ENCODE data around the gene KCNQ1.

KCNQ1 gene

DNA sequence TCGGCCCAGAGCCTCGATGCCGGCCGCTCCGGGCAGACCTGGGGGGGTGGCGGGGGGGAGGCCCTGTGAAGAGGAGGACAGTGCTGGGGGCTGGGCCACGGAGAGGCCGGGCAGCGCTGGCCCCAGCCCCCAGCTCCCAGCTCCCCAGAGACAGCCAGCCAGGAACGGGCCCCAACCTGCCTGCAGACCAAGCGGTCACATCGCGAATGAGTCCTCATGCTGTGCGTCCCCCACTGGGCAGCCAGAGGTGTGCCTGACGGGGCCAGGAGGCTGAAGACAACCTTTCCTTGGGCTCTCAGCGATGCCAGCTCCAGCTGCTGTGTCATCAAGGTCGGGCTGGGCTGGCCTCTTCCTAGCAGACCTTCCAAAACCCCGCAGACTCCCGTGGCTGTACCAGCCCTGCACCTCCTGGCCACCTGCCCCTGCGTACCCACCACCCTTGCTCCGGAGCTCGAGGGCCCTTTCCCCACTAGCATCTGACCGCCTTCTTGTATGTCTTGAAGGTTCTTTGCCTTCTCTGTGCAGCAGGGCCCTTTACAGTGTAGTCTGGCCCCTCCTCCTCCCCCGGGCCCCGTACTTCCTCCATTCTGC lies 352.4 kb downstream of the KCNQ1 start:
- DNase-seq (ENCODE audit: insufficient read length, low spot score) (no peak), FAIRE-seq (no peak)

DNA sequence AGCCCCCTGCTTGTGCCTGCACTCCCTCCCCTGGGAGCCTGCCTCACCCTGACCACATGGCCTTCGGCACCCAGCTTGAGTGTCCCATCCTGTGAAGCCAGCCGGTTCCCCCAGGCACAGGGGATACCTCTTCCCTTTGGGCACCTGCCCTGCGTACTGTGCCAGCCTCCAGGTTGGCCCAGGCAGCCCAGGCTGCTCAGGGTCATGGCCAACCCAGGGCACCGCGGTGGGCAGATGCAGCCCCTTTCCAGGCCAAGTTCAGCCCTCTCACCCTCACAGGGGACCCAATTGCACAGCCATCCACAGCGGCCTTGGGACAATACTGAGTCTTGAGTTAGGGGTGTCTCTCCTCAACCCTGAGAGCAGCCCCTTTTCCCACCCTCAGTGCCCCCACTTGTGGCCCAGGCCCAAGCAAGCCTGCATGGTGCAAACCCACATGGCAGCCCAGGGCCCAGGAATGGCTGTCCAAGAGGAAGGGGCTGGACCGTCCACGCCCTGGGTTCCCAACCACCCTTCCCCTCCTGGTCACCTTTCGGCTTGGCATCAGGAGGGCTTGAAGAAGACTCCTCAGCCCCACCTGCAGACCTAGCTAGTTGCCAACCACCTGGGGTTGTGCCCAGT lies 353.0 kb downstream of the KCNQ1 start:
- FAIRE-seq: no peak
- no peak for DNase-seq (ENCODE audit: insufficient read length, low spot score)

DNA sequence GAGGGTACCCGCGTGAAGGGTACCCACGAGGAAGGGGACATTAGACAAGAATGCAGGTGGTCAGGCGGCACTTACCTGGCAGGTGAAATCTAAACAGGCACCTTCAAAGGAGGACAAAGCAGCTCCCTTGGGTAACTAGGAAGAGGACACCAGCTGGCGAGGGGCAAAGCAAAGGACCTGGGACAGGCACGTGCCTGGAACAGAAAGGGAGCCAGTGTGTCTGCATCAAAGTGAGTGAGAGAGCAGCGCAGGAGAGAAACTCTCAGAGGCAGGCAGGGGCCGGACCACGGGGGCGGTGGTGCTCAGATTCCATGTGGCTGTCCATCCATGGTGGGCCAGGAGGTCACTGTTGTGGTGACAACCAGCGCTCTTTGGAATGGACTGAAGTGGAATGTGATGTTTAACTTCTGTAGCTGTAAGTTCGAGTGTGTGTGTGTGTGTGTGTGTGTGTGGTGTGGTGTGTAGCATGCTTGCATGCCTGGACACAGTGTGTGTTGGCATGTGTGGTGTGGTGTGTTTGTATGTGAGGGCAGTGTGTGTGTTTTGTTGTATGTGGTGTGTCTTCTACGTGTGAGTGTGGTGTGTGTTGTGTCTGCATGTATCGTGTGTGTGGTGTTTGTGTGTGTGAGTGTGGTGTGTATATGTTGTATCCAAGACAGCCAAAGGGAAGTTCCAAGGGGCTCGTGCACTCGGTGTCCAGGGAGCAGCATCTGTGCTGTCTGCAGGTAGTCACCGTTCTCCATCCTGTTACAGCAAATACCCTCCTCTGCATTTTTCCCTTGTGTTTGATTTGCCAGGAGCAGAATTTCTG lies 354.3 kb downstream of the KCNQ1 start:
- DNase-seq (ENCODE audit: insufficient read length, low spot score) (no peak), FAIRE-seq (no peak)

DNA sequence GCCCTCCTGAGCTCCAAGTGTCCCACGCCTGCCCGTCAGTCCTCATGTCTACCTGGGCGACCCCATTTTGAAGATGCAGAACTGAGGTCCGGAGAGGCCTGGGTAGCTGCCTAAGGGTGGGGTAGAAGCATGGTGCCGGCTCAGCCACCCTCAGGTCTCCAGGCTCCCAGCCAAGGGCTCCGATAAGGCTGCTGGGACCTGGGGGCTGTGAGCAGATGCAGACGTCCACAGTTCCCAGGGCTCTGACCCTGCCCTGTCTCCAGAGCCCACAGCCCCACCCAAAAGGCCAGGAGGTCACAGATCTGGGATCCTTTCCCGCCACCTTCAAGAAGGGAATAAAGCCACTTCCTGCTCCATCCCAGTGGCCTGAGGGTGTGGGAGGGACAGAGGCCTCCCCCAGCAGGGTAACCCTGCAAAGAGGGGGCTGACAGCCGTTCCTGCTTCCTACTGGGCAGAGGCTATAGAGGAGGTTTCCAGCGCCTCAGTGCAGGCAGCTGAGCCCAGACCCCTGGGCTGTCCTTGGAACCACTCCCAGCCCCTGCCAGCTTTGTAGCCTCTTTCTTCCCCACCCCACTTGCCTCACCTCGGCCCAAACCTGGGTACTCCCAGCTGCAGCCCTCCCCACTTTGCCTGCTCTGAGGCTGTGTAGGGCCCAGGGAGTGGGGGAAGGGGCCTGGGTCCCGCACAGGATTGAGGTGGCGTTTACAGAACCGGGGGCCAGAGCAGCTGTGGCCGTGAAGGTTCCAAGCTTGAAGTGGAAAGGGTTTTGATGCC lies 355.3 kb downstream of the KCNQ1 start:
- no peak for DNase-seq (ENCODE audit: insufficient read length, low spot score)
- FAIRE-seq: no peak

DNA sequence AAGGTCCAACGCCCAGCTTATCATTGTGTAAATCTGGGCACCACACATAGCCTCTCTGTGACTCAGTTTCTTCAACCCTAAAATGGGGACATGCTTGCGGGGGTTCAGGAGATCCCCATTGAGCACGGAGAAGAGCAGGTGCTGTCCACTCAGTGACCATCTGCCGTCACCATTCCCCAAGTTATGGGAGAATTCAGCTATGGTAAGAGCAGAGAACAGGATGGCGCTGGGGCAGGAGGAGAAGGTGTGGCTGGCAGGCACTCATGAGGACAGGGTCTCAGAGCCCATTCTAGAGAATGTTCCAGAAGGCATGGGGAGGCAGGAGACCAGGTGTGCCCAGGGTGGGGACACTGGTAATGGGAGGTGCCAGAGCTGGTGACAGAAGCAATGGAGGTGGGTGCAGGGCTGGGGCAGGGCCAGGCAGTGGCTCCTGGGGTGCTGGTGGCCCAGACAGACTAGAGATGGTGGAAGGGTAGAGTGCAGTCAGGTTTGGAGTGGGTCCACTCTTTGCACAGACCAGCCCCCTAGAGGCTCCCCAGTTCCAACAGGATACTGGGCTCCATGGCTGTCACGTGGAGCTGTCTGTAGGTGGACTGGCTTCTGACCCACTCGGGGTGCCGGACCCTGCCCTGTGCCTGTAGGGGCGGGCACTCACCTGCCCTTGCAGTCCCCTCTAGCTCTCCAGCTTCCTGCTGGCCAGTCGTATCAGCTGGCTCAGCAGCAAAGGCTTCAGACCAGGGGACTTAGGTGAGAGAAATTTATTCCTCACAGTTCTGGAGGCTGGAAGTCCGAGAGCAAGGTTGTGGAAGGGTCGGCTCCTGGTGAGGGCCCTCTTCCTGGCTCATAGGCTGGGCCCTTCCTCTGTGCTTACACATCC lies 356.1 kb downstream of the KCNQ1 start:
- FAIRE-seq (no peak), DNase-seq (ENCODE audit: insufficient read length, low spot score) (no peak)

DNA sequence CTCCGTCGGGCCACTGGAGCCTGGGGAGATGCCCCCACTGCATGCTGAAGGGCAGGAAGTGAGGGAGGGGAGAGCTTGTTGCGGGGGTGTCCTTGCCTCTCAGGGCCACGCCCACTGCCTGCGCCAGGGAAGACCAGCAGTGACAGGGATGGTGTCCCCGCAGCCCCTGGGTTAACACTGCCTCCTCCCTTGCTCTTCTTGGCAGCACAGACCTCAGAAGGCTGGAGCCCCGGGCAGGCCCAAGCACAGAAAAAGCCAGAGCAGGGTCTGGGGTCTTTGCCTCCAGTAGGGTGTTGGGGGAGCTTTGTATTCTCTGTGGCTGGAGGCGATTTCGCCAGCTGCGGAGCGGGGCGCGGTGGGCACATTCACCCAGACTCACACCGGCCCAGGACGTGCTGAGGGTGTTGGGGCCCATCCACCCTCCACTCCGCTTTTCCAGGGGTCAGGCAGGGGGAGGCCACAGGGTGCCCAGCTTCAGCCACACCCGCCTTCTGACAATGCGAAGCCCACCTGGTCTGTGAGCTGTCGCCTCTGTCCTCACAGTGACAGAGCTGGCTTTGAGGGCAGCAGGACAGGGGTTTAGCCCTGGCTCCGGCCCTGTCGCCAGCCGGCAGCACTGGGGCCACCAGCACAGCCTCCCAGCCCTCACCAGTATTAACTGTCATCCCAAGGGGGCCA lies 357.0 kb downstream of the KCNQ1 start:
- no peak for FAIRE-seq
- DNase-seq (ENCODE audit: insufficient read length, low spot score): no peak

DNA sequence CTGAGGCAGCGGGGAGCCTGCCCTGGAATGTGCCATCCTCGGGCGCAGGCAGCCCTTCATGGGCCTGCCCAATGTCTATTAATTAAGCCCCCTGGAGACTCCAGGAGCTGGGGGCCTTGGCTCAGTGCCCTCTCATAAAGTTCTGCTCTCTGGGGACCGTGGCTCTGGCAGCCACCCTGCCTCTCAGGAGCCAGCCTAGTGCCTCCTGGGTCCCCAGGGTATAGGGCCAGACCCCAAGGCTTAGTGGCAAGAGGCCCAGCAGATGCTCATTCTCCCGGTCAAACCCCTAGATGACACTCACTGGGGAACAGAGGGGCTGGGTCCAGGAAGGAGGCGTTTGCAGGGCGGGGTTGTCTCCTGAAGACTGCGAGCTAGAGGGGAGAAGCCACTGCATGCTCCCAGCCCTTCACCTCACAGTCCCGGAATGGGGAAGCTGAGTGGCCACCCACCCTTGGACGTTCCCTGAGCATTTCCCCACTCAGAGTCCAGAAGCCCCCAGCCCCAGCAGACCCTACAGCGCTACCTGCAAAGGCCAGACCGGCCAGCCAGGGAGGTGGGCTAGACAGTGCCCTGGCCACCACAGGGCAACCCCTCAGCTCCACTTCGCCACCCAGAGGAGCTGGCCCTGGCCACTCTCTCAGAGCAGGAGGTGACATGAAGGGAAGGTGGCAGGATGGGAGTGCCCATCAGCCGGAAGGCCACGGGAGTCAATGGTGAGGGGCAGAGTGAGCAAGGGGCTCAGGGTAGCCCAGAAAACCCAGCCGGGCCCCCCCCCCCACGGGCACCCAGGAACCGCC lies 357.8 kb downstream of the KCNQ1 start:
- no peak for FAIRE-seq
- no peak for DNase-seq (ENCODE audit: insufficient read length, low spot score)

DNA sequence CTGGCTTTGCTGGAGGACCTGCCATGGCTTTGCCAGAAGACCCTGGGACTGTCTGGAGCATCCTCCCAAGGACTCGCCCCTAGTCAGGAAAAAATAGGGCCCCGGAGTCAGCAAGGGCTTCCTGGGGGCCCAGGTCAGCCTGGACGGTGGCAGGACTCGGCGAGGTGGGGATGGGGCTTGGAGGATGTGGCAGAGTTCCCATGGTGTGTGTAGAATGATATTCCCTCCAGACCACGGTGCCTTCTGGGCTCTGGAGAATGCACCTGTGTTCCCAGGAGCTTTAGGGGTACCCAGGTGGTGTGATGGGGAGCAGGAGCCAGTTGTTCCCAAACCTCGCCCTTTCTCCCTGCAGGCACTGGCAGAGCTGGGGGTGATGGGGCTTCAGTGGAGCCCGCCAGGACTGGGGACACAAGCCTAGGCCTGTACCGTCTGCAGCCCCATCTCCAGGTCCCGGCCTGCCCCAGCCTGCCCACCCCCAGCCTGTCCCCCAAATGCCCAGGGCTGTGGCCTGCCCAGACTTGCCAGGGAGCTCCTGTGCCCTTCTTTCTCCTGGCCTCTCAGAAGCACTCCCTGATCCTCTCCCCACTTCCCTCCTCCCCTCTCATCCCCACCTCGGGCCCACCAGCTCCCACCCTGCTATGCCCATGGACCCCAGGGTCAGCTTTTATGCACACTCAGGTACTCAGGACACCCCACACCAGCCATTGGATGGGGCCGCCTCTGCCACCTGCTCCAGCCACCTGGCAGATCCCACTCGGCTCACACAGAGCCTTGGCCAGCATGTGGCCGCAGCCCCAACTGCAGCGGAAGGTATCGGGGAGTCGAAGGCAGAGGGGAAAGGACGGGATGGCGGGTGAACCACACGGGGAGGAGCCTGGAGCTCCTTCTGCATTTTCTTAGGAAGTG lies 358.6 kb downstream of the KCNQ1 start:
- DNase-seq (ENCODE audit: insufficient read length, low spot score) (no peak), FAIRE-seq (no peak)

DNA sequence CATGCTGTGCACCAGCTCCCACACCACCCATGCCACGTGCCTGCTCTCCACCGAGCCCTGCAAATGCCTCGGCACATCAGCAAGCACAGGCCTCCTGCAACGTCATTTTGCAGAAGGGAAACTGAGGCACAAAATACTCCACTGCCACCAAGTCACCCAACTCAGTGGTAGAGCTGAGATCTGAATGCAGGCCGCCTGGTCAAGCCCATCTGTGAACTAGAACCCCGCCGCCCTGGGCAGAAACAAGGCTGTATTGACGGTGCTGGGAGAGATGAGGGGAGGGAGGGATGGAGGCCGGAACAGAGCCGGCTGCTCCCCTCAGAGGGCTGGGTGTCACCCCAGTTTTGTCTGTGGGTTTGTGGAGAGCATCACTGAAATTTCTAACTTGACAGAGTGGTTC lies 359.4 kb downstream of the KCNQ1 start:
- FAIRE-seq (no peak), DNase-seq (ENCODE audit: insufficient read length, low spot score) (no peak)

DNA sequence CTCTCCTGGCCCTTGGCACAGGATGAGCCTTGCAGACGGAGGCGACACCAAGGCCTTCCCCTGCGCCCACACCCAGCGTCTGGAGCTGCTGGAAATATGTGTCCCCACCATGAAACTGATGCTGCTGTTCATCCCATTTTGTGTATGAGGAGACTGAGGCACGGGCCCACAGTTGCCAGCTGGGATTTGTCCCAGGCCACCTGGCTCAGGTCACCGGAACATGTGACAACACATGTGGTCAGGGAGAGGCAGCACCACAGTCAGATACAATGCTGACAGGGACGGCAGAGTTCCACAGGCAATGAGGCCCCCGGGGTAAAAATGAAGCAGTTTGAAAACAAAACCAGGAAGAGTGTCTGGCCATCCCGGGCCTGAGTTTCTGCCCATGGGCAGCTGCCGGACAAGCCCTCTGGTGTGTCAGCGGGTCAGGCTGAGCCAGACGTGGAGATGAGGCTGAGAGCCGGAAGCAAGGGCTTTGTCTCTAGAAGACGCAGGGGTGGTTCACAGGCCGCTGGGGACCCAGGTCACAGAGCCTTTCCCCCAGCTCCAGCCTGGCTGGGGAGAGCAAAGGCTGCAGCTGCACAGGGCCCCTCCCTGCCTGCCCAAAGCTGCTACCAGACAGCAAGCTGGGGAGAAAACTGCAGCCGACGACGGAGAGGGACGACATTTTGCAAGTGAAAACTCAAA lies 360.0 kb downstream of the KCNQ1 start:
- FAIRE-seq (no peak), DNase-seq (ENCODE audit: insufficient read length, low spot score) (no peak)

DNA sequence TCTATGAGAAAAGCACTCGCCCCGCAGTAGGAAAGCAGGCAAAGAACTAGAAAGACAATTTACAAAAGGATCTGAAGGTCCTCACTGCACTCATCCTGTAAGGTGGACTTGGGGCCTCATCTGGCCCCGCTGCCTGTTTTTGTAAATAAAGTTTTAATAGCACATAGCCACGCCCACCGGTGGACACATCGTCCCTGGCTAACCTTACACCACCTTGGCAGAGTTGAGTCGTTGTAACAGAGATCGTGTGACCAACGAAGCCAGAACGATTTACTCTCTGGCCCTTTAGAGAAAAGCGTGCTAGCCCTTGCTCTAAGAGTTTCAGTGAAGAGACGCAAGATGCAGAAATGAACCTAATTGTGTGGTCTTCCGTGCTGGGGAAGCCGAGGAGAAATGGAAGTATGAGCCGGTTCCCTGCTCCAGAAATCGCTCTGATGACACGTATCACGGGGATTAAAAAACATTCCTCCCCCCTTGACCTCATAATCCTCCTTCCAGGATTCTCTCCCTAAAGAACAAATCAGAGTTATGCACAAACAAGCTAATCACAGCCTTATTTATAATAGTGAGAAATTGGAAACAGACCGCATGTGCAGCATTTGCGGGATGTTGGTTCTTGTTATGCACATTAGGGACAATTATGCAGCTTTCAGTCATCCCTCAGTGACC lies 360.7 kb downstream of the KCNQ1 start:
- no peak for FAIRE-seq
- no peak for DNase-seq (ENCODE audit: insufficient read length, low spot score)

DNA sequence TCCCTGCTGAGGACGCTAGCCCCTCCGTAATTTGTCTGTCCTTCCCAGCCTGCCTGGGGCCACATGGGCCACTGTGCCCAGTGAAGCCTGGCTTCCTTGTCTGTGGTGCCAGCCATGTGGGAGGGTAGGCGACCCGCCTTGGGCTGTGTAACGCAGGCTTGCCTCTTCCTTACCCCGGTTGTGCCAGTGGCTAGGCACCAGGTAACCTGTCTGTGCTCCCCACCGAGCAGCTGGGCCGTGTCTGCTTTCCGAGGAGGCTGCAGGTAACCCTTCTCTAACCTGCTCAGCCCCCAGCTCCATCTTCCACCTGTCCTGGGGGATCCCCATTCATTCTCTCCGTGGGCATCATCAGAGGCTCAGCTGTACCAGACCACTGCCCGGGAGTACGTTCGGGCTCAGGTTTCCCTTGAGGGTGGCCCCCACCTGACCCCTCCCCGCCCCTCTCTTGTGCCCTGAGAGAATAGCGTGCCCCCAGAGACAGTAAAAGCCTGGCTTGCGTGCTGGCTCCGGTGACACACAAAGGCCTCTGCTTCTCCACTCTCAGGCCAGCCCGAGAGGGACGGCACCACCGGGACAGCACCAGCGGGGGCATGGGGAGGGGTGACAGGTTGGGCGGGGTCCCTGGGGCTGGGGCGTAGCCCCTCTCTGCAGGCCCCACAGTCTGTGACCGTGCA lies 361.7 kb downstream of the KCNQ1 start:
- DNase-seq (ENCODE audit: insufficient read length, low spot score) (no peak), FAIRE-seq (no peak)

DNA sequence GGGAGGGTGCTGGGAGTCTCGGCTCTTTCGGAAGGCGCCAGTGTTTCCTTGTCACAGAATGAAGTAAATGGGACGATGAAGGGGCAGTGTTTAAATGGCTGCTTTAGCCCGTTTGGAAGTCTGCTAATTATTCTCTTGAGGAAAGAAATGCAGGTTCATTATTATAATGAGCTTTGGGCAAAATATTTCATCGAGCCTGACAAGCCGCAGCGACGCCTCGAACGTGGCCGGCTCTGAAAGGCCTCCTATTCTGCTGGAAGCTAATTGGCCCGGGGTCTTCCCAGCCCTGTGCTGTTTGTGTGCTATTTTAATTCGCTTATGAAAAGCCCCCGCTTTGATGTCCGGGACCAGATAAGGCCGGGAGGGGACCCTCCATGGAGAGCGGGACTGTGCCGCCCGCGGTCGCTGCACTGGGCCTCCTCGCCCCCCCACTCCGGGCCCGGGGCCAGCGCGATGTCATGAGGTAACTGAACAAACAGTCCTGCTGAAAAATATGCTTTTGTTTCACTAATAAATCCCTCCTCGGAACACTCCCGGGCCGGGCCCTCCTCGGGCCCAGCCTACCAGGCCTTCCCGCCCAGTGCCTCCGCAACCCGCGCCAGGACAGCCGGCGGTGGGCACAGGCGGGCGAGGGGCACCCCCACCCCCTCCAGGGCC lies 362.3 kb downstream of the KCNQ1 start:
- FAIRE-seq (no peak), DNase-seq (ENCODE audit: insufficient read length, low spot score) (no peak)

DNA sequence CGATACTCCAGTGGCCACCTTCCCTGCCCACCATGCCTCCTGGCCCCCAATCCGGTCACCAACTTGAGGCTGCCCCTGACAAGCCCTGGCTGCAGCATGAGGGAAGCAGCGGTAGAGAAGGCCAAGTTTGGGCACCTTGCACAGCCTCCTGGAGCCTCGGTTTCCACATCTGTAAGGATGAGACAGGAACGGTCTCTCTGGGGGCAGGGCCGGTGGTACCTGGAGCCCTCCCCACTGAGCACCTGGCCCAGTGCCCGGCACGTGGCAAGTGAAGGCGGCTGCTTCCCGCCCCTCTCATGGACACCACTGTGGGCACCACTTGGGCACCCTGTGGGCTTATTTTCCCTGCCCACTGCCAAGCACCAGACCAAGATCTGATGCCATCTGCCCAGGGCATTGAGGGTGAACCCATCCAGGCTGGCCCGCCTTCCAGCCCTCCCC lies 363.0 kb downstream of the KCNQ1 start:
- FAIRE-seq (no peak), DNase-seq (ENCODE audit: insufficient read length, low spot score) (no peak)
